GM21367 (cell line): ENCODE results near the gene CGREF1.

Experiments used
- ATAC-seq: cut with Tn5 transposase; IDR thresholded peaks from one replicate; pipeline ENCODE4 v1.9.1; 2021; ENCODE audit not compliant: unreplicated experiment

The CGREF1 gene

DNA sequence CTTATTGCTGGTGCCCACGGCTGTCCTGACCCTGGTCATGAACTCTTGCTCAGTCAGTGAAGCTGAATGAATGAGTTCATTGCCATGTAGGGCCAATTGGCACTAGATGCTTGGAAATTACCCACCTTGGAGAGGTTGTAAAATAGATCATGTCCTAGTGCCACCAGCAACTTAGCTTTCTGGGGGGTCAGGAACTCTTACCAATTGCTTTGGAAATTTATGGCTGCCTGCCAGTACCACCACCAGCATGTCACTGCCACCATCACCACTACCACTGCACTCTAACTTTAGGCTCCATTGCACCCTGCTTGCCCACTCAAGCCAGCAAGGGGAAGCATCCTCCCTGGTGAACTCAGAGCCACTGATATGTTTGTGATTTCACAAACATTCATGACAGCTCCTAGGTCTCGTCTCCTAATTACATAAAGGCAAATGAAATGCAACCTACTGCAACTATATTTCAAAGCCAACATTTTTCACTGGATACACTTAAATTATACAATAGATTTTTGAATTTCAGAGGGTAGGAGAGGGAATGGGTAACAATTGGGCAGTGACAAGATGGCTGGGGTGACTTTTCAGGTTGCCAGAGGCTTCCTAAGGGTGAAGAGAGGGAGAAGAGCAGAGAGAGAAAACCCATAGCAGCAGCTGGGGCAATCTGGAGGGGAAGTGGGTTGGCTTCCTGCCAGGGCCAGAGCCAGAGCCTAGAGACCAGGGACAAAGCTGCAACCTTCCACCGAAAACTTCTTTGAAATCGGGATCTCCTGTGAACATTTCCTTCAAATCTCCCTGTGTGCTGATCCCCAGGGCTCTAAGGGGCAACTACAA lies 44.0 kb downstream of the CGREF1 start:
- ATAC-seq = no peak

DNA sequence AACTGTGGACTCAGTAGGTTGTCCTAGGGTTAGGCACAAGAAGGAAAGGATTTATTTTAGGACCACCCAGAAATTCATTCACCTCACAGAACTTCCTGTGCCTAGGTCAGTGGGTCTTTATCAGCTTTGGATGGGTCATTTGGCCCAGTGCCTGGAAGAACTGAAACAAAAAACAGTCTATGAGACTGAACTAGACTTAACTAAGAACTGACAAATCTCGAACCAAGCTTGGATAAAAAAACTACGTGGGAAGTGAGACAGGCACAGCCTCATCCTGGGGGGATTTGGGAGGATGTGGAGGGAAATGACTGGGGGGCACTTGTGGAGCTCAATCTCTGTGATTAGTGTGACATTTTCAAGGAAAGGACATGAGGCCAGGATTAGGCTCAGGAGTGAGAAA lies 45.1 kb downstream of the CGREF1 start:
- ATAC-seq = no peak

DNA sequence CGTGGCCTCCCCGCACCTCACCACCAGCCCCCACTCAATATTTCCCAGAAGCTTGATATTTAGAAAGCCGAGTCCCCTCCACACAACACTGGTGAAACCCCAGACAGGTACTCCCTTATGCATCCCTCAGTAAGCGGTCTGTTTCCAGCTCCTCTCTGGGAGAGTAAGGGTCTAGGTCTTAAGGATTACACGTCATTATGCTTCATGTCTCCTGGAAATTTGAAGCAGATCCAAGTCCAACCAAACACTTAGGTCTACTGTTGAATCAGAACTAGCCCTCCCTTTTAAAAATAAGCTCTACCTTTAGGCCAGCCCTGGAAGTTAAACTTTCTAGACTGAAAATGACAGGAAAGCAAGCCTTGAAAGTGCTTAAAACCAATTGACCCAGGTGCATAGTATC lies 46.0 kb downstream of the CGREF1 start:
- ATAC-seq = no peak

DNA sequence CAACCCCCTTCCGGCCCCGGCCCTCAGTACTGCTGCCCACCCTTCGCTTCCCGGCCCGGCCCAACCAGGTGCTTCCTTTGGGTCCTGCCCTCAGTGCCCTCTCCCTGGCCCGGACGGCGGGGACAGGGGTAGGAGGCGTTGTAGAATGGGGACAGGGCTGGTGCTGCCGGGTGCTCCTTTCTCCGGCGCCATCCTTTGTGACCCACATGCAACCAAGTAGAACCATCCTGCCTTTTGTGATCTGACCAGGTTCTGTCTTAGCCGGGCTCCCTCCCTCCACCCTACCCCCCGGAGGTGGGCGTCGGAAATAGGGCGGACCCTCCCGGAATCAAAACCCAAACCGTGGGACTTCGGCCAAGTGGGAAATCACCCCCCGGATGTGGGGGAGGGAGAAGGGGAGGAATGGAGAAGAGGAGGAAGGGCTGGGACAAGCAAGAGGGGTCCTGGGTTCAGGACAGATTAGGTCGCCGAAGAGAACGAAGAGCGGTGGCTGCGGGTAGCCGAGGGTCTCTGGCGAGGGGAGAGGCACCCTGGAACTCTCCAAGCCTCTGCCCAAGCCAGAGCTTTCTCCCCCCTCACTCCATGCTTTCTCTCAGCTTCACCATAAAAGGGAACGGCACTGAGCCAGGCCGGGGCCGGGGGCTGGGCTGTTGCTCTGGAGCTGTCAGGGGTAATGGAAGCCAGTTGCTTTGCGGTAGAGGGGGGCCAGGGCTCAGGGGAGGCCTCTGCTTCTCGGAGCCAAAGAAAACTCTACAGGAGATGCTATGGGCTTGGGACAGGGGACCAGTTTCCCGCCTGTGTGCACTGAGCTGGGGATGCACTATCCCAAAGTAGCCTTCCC lies 46.7 kb downstream of the CGREF1 start:
- ATAC-seq = peak; percentile 15

DNA sequence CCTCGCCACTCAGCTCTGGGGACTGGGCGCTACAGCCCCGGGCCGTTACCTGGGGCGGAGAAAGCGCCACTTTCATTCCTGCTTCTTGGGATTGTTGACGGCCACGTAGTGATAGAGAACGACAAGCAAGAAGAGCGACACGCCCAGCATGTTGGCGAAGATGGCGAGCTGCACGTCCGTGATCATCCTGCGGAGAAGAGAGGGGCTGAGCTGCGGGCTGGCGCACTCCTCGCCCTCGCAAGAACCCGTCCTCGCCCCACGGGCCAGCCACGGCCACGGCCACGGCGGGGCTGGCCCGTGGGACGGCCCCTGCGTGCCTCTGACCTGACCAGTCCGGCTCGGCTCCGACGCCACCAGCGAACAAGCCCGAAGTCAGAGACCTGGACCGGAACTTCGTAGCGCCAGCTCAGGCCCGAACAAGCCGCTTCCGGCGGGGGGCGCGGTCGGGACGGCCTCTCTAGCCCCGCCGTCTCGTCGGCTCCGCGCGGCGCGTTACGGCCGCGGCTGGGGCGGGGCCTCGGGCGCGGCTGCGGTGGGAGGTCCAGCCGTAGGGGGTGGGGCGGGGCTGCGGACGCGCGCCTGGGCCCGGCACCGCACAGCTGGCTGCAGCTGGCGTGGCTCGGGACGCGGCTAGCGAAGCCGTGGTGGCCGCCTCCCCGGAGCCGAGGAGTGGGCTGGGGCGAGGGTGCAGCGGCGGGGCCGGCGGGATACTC lies 47.5 kb downstream of the CGREF1 start, which contains the start of gene OST4:
Gene OST4 (minus strand): TSS at position 378 of the 713 bp plus-strand sequence.
- ATAC-seq = peak; percentile 75

DNA sequence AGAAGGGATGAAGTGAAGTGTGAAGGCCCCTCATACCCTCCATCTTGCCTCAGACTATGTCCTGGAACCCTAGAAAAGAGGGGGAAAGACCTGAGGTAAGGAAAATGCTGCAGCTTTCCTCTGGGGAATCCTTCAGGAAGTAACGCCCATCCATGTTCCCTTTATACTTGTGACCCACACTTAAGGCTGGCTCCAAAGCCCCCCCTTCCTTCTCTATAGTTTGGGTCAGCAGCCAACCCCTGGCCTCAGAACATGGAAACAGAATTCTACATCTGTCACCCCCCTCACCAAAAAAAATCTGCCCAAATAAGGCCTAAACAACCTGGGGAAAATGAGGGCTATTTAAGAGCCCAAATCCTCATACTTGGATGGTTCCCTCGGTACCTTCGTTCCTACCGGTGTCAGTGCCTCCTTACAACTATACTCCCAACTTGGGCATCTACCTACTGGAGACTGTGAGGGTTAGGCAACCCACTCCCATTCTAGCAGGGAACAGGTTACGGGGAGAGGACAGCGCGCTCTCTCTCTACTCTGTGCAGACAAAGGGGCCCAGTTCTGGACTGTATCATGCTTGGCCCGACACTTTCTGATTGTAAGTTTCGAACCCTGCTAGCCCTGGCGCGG lies 48.2 kb downstream of the CGREF1 start:
- no peak for ATAC-seq

DNA sequence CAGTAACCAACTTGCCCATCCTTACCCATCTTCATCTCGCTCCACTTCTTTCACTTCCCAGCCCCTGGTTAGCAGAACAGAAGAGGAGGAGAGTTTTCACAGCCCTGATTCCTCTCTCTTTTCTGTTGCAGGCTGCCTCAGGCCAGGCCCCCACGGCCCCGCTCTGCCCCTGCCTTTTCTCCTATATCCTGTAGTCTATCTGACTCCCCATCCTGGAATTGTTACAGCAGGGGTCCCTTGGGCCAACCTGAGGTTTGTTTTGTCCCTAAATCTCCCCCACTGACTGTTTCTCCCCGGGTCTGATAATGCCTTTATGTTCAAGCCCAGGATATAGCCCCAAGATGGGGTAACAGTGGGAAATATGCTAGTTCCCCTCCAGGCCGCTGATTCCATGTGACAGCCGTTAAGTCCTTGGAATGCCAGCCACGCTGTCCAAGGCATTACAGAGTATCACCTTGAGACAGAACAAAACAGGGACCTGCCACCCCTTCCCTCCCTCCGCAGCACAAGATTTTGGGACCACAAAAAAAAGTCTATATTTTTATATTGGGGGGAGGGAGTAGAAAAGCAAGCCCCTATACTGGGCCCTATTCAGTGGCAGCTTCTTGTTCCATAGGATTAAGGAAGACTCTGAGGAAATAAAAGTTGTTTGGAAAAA lies 48.8 kb downstream of the CGREF1 start:
- no peak for ATAC-seq

DNA sequence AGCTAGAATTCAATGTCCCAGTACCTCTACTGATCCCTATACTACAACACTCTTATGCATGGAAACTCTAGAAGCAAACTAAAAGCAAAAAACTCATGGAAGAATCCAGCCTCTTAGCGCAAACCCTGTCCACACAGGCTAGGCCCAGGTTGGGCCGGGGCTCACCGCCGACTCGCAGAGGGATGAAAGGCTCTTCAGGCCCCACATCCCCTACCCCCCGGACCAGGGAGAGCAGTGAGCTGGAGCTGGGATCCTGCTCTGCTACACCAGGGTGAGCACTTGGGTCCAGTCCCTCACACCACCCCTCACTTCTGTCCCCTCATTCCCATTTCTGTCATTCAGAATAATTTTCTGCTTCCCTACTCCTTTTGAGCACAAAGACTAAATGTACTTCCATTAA lies 49.5 kb downstream of the CGREF1 start:
- ATAC-seq = no peak

DNA sequence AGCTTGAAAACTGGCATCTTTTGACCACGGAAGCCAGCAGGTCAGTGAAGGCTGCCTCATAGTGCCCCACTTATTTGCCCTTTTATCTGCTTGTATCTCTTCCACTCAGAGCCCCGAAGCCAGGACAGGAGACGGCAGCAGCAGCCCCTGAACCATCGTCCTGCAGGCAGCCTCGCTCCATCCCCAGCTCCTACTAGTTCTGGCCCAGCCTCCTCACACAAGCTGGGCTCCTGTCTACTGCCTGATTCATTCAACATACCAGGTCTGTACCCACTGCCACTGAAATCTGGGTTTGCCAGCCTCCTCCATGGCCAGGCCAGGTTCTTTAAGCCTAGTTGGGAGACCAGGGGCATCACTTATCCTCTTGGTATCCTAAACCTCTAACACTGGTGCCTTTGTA lies 51.5 kb downstream of the CGREF1 start:
- no peak for ATAC-seq

DNA sequence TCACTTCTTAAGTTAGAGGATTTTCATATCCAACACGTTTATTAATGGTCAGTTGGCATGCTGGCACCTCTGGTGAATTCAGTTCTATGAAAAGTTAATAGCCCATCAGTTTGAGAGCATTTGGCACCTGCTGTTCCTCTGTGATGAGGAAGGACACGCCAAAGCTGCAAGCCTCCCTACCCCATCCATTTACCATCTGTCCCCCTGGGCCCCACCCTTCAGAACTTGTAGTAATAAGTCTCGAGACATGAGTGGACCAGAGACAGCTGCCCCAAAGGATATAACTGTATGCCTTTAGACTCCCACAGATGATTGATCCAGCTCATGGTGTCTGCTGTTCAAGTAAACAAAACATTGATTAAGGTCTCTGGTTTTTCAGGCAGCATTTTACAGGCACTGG lies 53.8 kb downstream of the CGREF1 start:
- ATAC-seq = no peak

DNA sequence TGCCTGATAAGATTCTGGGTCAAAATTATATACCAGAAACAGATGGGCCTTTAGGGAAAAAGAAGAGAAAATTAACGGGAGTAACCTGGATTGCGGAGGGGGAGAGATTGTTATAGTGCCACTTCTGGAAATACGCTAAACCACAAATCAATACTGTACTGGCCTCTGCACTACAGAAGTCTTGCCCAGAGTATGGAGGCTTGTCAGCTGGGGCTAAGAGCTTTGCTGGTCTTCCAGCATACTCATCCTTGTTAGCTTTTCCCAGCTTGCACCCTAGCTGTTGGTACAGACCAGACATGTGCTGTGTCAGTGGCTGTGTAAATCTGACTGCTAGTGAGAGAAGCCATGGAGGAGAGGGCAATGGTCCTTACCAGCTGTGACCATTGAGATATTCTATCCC lies 58.6 kb downstream of the CGREF1 start:
- ATAC-seq = no peak

DNA sequence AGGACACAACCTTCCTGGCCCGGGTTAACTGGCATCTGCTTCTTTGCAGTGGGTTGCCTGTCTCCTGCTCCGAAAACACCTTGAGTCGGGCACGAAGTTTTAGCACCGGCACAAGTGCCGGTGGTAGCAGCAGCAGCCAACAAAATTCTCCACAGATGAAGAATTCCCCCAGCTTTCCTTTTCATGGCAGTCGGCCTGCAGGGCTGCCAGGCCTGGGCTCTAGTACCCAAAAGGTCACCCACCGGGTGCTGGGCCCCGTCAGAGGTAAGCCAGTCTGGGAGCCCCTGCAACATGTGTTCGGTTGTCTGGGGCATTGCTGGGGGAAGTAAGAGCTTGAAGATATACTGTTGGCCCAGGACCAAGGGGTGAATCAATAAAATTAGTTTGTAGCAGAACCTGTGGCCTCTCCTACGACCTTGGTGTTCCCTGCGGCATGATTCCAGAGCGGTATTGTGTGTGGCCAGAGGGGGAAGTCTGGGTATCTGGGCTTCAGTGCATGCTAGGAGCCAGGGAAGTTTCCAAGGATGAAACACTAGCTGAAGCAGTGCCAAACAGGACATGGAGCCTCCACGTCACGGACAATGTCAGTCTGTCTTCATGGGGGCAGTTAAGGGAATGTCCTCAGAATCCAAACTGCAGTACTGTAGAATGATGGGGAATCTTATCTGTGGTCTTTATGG lies 59.6 kb downstream of the CGREF1 start:
- no peak for ATAC-seq

DNA sequence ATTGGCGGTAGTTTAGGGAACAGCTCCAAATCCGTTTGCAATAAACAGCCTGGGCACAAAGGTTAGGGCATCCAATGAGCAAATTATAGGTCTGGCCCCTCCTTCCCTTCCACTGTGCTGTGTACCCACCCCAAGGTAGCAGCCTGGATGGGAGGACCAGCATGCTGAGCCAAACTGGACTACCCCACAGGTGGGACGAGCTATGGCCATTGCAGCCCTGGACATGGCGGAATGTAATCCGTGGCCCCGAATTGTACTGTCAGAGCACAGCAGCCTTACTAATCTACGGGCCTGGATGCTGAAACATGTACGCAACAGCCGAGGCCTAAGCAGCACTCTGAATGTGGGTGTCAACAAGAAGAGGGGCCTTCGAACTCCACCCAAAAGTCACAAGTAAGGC lies 60.7 kb downstream of the CGREF1 start:
- ATAC-seq = no peak

DNA sequence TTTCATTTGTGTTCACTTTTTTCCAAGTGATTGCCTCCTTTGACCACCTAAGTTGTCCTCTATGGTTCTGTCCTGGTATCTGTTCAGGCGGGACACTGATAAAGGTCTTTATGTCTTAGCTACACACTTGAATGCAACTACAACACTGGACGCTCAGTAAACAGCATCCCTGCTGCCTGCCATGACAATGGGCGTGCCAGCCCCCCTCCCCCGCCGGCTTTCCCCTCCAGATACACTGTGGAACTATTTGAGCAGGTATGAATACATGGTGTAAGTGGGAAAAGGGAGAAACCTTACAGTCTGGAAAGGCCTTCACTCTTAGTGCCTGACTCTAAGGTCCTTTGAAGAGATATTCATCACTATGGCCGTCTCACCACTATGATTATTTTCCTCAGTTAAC lies 61.7 kb downstream of the CGREF1 start:
- no peak for ATAC-seq

DNA sequence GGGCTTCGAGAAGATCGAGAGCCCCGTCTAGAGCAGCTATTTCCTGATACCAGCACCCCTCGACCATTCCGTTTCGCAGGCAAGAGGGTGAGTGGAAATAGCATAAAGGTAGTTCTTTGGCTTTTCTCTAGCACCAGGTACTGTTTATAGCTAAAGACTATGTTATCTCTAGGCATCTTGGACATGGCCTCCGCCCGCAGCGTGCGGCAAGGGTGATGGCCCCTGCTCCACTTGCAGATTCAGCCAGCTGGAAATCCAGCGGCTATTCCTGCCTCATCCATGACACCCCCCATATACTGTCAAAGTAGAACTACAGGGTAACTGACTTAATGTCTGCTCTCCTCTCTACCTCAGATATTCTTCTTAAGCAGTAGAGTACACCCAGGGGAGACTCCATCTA lies 64.2 kb downstream of the CGREF1 start:
- ATAC-seq = no peak

DNA sequence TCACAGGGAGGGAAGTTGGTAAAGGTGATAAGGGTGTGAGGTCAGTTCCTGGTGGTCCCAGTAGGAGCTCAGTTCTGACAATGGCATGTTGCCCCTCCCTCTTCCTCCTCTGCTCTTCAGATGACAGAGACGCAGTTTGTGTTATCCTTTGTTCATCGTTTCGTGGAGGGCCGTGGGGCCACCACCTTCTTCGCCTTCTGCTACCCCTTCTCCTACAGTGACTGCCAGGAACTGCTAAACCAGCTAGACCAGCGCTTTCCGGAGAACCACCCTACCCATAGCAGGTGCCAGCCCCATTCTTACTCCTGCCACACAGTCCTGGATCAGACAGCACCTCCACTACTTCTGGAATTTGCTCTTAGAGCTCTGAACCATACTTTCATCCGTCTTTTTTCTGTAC lies 65.2 kb downstream of the CGREF1 start:
- ATAC-seq = no peak

DNA sequence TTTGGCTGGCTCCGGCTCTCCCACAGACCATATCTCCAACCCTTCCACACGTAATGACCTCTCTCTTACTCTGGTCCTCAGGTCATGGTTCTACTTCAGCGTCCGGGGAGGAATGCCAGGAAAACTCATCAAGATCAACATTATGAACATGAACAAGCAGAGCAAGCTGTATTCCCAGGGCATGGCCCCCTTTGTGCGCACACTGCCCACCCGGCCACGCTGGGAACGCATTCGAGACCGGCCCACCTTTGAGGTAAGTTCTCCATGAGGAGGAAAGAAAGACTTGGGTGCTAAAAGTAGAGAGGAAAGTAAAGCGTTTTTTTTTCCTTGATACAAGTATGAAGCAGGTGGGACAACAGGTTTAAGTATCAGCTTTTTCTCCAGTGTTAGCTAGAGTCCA lies 65.6 kb downstream of the CGREF1 start:
- no peak for ATAC-seq

DNA sequence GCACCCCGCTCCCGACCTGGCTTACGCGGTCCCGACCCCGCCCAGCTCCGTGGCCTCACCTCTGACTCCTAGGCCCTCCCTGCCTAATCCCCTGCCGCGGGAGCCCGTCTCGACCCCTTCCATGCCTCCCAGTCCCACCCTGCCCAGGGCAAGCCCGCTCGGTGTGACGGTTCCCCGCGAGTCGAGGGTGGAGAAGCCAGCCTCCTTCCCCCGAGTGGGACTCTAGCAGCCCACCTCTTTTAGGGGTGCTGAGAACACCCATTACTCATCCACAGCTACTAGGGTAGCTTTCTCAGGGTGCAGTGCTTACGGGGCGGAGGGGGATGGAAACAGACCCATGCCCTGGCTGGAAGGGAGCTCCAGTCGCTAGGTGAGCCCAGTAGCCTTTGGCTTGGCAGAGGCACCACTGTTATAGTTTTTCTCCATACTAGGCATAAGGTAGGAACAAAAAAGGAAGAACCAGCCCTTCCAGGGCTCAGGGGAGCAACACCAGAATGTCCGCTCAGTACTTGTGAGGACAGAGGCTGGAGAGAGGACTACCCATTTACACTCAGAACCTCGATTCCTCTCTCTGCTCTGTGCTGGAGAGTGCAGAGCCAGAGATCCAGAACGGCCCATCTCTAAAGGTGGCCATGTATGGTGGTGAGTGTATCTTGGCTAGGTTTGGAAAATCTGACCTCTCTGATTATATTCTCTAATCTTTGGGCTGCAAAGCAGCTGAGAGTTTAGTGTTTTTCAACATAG lies 66.9 kb downstream of the CGREF1 start:
- peak; percentile 3 for ATAC-seq
